OCI-LY3 (cell line): ENCODE data around the gene DDX41.

Experiments
- CTCF ChIP-seq: fragments of 200-600, 300-600 bp; sonication (generic); IDR thresholded peaks from 2 replicates; pipeline ENCODE4 v1.5.1; 2014; ENCODE audit warnings: antibody characterized with exemption, low read length, low read depth
- EZH2phosphoT487 ChIP-seq: fragments of 200-600 bp; shearing (Covaris generic); IDR thresholded peaks from 2 replicates; pipeline ENCODE4 v1.6.1; 2018; ENCODE audit warnings: antibody characterized with exemption, mixed run types, low read depth

GRCh38 chr5:177504086-177505056 lies 12.4 kb downstream of the DDX41 start:
- no peak for TF ChIP-seq CTCF
- TF ChIP-seq EZH2phosphoT487: no peak
